Fibroblast of the aortic adventitia (primary cell): ENCODE data around the gene TEDDM1. TPM values are rescaled to one million over a fixed set of nuclear protein-coding genes. Genes with fewer than 3 reads are reported as not detected.
A peak's percentile ranks its signal among the peaks of the same experiment; 100 is the strongest.

ENCODE experiments used
- DNase-seq: peaks from one replicate; pipeline ENCODE4 v3.0.0-alpha.2; 2010; ENCODE audit warnings: low read depth
- H3K4me3 ChIP-seq: 2 replicates; pipeline ENCODE4 v1.5.1; 2011; ENCODE audit warnings: low read depth, mild to moderate bottlenecking, control low read depth, low read length, moderate library complexity
- CTCF ChIP-seq: IDR thresholded peaks from 2 replicates; pipeline ENCODE4 v1.5.1; 2011; ENCODE audit warnings: mild to moderate bottlenecking, low read length, control low read depth, inconsistent platforms; ENCODE audit not compliant: insufficient read depth
- total RNA-seq: library from RNA; depleted of rRNA; stranded (reverse); fragments of >200 nt; gene quantifications from 2 replicates; pipeline ENCODE4 v1.2.3, GENCODE V29; 2012; ENCODE audit warnings: low replicate concordance

The TEDDM1 gene
- total RNA-seq, 1 donor = not detected

- H3K4me3 ChIP-seq = no peak overlapping the region
- DNase-seq = no peak
- no peak for TF ChIP-seq CTCF
Measured at GRCh38 chr1:182370532-182370931, 29.9 kb downstream of the TEDDM1 start.

DNA sequence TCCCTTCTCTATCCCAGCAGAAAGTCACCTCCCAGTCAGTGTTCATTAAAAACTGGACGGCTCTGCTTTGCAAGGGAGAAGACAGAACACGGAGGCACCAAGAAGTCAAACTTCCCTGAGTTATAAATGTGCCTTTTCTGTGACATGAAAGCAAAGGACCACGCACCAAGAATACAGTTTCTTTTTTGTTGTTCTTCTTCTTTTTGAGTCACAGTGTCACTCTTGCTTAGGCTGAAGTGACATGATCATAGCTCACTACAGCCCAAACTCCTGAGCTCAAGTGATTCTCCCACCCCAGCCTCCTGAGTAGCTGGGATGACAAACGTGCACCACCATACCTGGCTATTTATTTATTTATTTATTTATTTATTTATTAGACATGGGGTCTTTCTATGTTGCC, 31.6 kb downstream of the TEDDM1 start:
- TF ChIP-seq CTCF = no peak
- no peak overlapping the region for H3K4me3 ChIP-seq
- DNase-seq = no peak

- H3K4me3 ChIP-seq = no peak overlapping the region
- TF ChIP-seq CTCF = no peak
- no peak for DNase-seq
Measured at GRCh38 chr1:182368358-182368757, 32.1 kb downstream of the TEDDM1 start.

- peak; percentile 11 for DNase-seq
- no peak overlapping the region for H3K4me3 ChIP-seq
- no peak for TF ChIP-seq CTCF
Measured at GRCh38 chr1:182367926-182368325, 32.5 kb downstream of the TEDDM1 start.

GRCh38 chr1:182366596-182366995, 33.9 kb downstream of the TEDDM1 start:
- H3K4me3 ChIP-seq = no peak overlapping the region
- no peak for TF ChIP-seq CTCF
- DNase-seq = no peak

DNA sequence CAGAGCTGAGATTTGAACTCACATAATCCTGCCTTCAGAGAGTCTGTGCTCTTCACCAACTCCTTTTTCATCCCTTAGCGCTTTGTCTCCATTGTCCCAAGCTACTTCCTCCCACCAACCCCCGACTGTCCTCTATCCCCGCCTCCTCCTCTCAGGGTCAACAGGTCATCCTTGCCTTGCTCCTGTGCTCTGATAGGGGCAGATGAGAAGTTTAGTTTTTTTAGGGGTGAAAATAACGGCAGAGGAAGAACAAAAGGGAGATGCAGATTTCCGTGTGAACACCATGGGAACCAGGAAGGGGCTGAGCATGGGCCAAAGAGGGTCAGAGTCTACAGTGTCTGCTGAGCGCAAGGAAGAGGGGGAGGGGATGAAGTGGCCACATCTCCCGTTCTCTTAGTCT, 40.8 kb downstream of the TEDDM1 start:
- no peak for DNase-seq
- no peak for TF ChIP-seq CTCF
- no peak overlapping the region for H3K4me3 ChIP-seq

- no peak for TF ChIP-seq CTCF
- no peak for DNase-seq
- H3K4me3 ChIP-seq = no peak overlapping the region
Measured at GRCh38 chr1:182357913-182358312, 42.6 kb downstream of the TEDDM1 start.
